SKM-1 treated with dmso at 0.1 percent for 144 hours (cell line): ENCODE measurements around the gene SMURF2.
"Not testable (repeated sequence)": the region's sequence is repeated elsewhere in the genome, so short reads cannot be mapped to it uniquely, and the experiment has no call there.

Experiments used
- DNase-seq: peaks from one replicate; lab custom pipeline; 2025; ENCODE audit not compliant: unreplicated experiment; lab: John Stamatoyannopoulos, UW

Gene SMURF2

GRCh38 chr17:64632606-64633005 is 29.5 kb downstream of the SMURF2 start:
- DNase-seq, result no peak

GRCh38 chr17:64632194-64632593 is 29.9 kb downstream of the SMURF2 start:
- DNase-seq, result no peak

GRCh38 chr17:64630309-64631223 is 31.5 kb downstream of the SMURF2 start:
- DNase-seq, result no peak

- DNase-seq, result no peak
Measured at GRCh38 chr17:64628641-64629040, 33.5 kb downstream of the SMURF2 start.

GRCh38 chr17:64627797-64628196 is 34.3 kb downstream of the SMURF2 start:
- no peak for DNase-seq

GRCh38 chr17:64626827-64627226 is 35.3 kb downstream of the SMURF2 start:
- no peak for DNase-seq

- no peak for DNase-seq
Measured at GRCh38 chr17:64625541-64625940, 36.6 kb downstream of the SMURF2 start.

GRCh38 chr17:64622931-64623654 is 39.0 kb downstream of the SMURF2 start:
- DNase-seq, result no peak

GRCh38 chr17:64621772-64622171 is 40.3 kb downstream of the SMURF2 start:
- DNase-seq, result no peak

- DNase-seq, result no peak
Measured at GRCh38 chr17:64618848-64619247, 43.3 kb downstream of the SMURF2 start.

- no peak for DNase-seq
Measured at GRCh38 chr17:64617125-64617780, 44.9 kb downstream of the SMURF2 start.

GRCh38 chr17:64615028-64615677 is 47.0 kb downstream of the SMURF2 start:
- no peak for DNase-seq

GRCh38 chr17:64614266-64615027 is 47.7 kb downstream of the SMURF2 start:
- DNase-seq, result no peak

- DNase-seq, result no peak
Measured at GRCh38 chr17:64611369-64611768, 50.7 kb downstream of the SMURF2 start.

GRCh38 chr17:64610244-64610643 is 51.9 kb downstream of the SMURF2 start:
- DNase-seq, result not testable (repeated sequence)

GRCh38 chr17:64608571-64608981 is 53.5 kb downstream of the SMURF2 start:
- no peak for DNase-seq

GRCh38 chr17:64607862-64608565 is 54.1 kb downstream of the SMURF2 start:
- DNase-seq, result no peak

- not testable (repeated sequence) for DNase-seq
Measured at GRCh38 chr17:64604532-64604931, 57.6 kb downstream of the SMURF2 start.

- DNase-seq, result no peak
Measured at GRCh38 chr17:64603987-64604386, 58.1 kb downstream of the SMURF2 start.

GRCh38 chr17:64599827-64600226 is 62.3 kb downstream of the SMURF2 start:
- no peak for DNase-seq
